Mesenchymal stem cell (in vitro differentiated cells and primary cell): Measurements from ENCODE around the gene SHISA8.

Experiments used
- DNase-seq: peaks from one replicate; pipeline ENCODE4 v3.0.0-alpha.2; 2013
- H2AFZ ChIP-seq: one replicate; pipeline ENCODE4 v1.6.1; 2013; ENCODE audit warnings: low read depth, mild to moderate bottlenecking, control low read depth, inconsistent platforms, low read length, moderate library complexity
- H2AK5ac ChIP-seq: 2 replicates; pipeline ENCODE4 v1.6.1; 2013; ENCODE audit warnings: low read length, moderate library complexity, mild to moderate bottlenecking, inconsistent platforms; ENCODE audit not compliant: severe bottlenecking
- H2BK120ac ChIP-seq: one replicate; pipeline ENCODE4 v1.6.1; 2013; ENCODE audit warnings: low read depth, mild to moderate bottlenecking, inconsistent platforms, low read length, moderate library complexity
- H2BK12ac ChIP-seq, 2 experiments: one replicate each; pipeline ENCODE4 v1.6.1; 2013; ENCODE audit warnings: inconsistent platforms in 2 of 2, low read length in 2 of 2, mild to moderate bottlenecking in 2 of 2, moderate library complexity in 2 of 2, control low read depth in 1 of 2
- H2BK15ac ChIP-seq: one replicate; pipeline ENCODE4 v1.6.1; 2013; ENCODE audit warnings: mild to moderate bottlenecking, low read depth, inconsistent platforms; ENCODE audit not compliant: poor library complexity, severe bottlenecking
- H2BK5ac ChIP-seq: 2 replicates; pipeline ENCODE4 v1.6.1; 2013; ENCODE audit warnings: low read depth, mild to moderate bottlenecking, low read length, control low read depth, inconsistent platforms; ENCODE audit not compliant: poor library complexity, severe bottlenecking
- H3K14ac ChIP-seq, 2 experiments: one replicate each; pipeline ENCODE4 v1.6.1; 2013; ENCODE audit warnings: inconsistent platforms in 2 of 2, low read length in 2 of 2, control low read depth in 1 of 2, mild to moderate bottlenecking in 1 of 2, moderate library complexity in 1 of 2
- H3K18ac ChIP-seq, 2 experiments: one replicate each; pipeline ENCODE4 v1.6.1; 2013; ENCODE audit warnings: inconsistent platforms in 2 of 2, low read length in 2 of 2, control low read depth in 1 of 2, low read depth in 1 of 2, mild to moderate bottlenecking in 1 of 2
- H3K23ac ChIP-seq, 2 experiments: one replicate each; pipeline ENCODE4 v1.6.1; 2013; ENCODE audit warnings: inconsistent platforms in 2 of 2, low read length in 2 of 2, mild to moderate bottlenecking in 2 of 2, moderate library complexity in 2 of 2, control low read depth in 1 of 2
- H3K27ac ChIP-seq: 2 replicates; pipeline ENCODE4 v1.5.1; 2013; ENCODE audit warnings: mild to moderate bottlenecking, moderate library complexity, low read length, control low read depth, inconsistent platforms; ENCODE audit not compliant: poor library complexity, severe bottlenecking
- H3K27me3 ChIP-seq, 2 experiments: 2 replicates each; pipeline versions ENCODE4 v1.6.1 to v1.7.0; 2013; ENCODE audit warnings: low read length in 2 of 2, mild to moderate bottlenecking in 2 of 2, moderate library complexity in 2 of 2, control low read depth in 1 of 2, inconsistent platforms in 1 of 2; ENCODE audit not compliant: control insufficient read depth in 1 of 2, insufficient read depth in 1 of 2
- H3K36me3 ChIP-seq, 2 experiments: 2 replicates each; pipeline versions ENCODE4 v1.6.1 to v1.7.0; 2013; ENCODE audit warnings: low read length in 2 of 2, control low read depth in 1 of 2, inconsistent platforms in 1 of 2, low read depth in 1 of 2, mild to moderate bottlenecking in 1 of 2; ENCODE audit not compliant: insufficient read depth in 2 of 2, control insufficient read depth in 1 of 2
- H3K4ac ChIP-seq, 2 experiments: one replicate each; pipeline ENCODE4 v1.6.1; 2013; ENCODE audit warnings: inconsistent platforms in 2 of 2, low read length in 2 of 2, mild to moderate bottlenecking in 2 of 2, moderate library complexity in 2 of 2, control low read depth in 1 of 2, low read depth in 1 of 2
- H3K4me1 ChIP-seq: 2 replicates; pipeline ENCODE4 v1.6.1; 2013; ENCODE audit warnings: low read depth, low read length, control low read depth; ENCODE audit not compliant: control insufficient read depth, insufficient read depth
- H3K4me2 ChIP-seq: 2 replicates; pipeline ENCODE4 v1.6.1; 2013; ENCODE audit warnings: low read length, mild to moderate bottlenecking, inconsistent platforms; ENCODE audit not compliant: poor library complexity, severe bottlenecking
- H3K4me3 ChIP-seq, 2 experiments: 2 replicates each; pipeline versions ENCODE4 v1.5.1 to v1.7.0; 2013; ENCODE audit warnings: low read length in 2 of 2, mild to moderate bottlenecking in 2 of 2, control low read depth in 1 of 2, low read depth in 1 of 2; ENCODE audit not compliant: insufficient read depth in 1 of 2
- H3K79me1 ChIP-seq: replicated peaks from 2 replicates; pipeline ENCODE4 v1.6.1; 2013; ENCODE audit warnings: mild to moderate bottlenecking, control low read depth, low read length, inconsistent platforms; ENCODE audit not compliant: poor library complexity, severe bottlenecking
- H3K9ac ChIP-seq: 2 replicates; pipeline ENCODE4 v1.7.0; 2013; ENCODE audit warnings: mild to moderate bottlenecking, low read length, moderate library complexity
- H3K9me3 ChIP-seq: 2 replicates; pipeline ENCODE4 v1.7.0; 2013; ENCODE audit warnings: mild to moderate bottlenecking, low read length; ENCODE audit not compliant: control insufficient read depth
- H4K8ac ChIP-seq: one replicate; pipeline ENCODE4 v1.6.1; 2013; ENCODE audit warnings: inconsistent platforms, mild to moderate bottlenecking, low read length, moderate library complexity
- H4K91ac ChIP-seq: one replicate; pipeline ENCODE4 v1.6.1; 2013; ENCODE audit warnings: mild to moderate bottlenecking, low read length, inconsistent platforms
- WGBS: methylation state at CpG from one replicate; pipeline ENCODE4 v1.1.7; 2013; ENCODE audit warnings: mixed read lengths; 5-methylcytosine and 5-hydroxymethylcytosine counted together

The SHISA8 gene

DNA sequence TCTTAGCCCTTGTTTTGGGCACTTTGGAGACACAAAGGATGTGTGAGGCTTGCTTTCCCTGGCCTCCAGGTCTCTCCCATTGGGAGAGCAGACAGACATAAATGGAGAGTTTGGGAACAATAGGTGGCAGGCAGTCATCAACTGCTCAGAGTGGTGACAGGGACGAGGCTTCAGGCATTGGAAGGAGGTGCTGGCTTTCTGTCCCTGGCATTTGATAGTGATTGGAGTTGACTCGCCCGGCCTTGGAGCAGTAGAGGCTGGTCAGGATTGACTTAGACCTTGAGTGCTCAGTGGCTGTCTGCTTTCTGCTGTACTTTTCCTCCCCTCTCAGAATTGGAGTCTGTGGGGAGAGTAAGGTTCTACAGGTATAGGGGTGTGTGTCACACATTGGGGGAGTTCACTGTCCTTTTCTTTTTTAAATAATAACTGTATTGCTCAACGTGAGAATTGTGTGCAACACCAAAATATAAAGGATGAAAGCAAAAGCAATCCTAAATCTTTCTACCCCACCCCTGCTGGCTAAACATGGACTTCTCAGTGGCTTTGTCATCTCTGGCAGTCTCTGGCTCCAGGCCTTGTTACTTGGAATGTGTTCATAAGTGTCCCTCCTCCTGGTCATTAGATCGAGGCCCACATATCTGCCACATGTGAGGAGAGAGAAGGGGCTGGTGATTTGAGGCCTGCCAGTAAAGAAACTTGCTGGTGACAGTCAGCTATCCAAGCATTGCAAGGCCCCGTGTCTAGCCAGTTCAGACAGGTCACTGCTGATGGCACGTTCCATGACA, 21.1 kb downstream of the SHISA8 start:
- no peak overlapping the region for H4K8ac ChIP-seq
- no peak overlapping the region for H2BK120ac ChIP-seq
- no peak overlapping the region for H4K91ac ChIP-seq
- no peak overlapping the region for H2AK5ac ChIP-seq
- peaks cover 5% of the 10 kb centered on the region for H3K4me1 ChIP-seq
- no peak overlapping the region for H3K14ac ChIP-seq
- H3K4me2 ChIP-seq = no peak overlapping the region
- H3K9me3 ChIP-seq = no peaks in the 10 kb centered on the region
- no peak overlapping the region for H3K9ac ChIP-seq
- H3K4me3 ChIP-seq = no peak overlapping the region
- H2AFZ ChIP-seq = no peak overlapping the region
- no peak overlapping the region for H3K23ac ChIP-seq
- H3K27me3 ChIP-seq = no peaks in the 10 kb centered on the region
- 99% methylated on average over 7 of the region's 7 CpGs for WGBS
- no peak overlapping the region for H2BK5ac ChIP-seq
- no peak overlapping the region for H3K4ac ChIP-seq
- peaks cover 77 to 82% of the 10 kb centered on the region in 2 experiments for H3K36me3 ChIP-seq
- no peak overlapping the region for H3K18ac ChIP-seq
- H2BK15ac ChIP-seq = no peak overlapping the region
- H3K27ac ChIP-seq = no peak overlapping the region
- DNase-seq = no peak
- peaks cover 32% of the 10 kb centered on the region for H3K79me1 ChIP-seq
- no peak overlapping the region for H2BK12ac ChIP-seq

DNA sequence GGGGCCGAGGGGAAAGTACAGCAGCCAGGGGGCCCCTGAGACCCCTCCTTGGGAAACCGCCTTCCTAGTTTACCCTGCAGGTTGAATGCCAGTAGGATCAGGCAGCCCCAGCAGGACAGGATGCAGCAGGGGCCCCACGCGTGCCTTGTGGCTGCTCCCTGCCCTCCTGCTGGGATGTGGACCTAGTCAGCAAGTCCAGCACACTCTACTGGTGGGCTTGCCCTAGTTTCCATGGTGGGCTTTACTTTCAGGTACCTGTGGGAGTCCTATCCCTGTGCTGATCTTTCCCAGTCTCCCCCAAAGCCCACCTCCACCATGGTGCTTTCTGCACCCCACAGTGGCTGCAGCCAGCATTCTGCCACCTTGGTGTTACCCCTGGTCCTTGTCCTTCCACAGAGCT, 22.2 kb downstream of the SHISA8 start:
- no peak overlapping the region for H2BK15ac ChIP-seq
- 94% methylated on average over 4 of the region's 4 CpGs for WGBS

DNA sequence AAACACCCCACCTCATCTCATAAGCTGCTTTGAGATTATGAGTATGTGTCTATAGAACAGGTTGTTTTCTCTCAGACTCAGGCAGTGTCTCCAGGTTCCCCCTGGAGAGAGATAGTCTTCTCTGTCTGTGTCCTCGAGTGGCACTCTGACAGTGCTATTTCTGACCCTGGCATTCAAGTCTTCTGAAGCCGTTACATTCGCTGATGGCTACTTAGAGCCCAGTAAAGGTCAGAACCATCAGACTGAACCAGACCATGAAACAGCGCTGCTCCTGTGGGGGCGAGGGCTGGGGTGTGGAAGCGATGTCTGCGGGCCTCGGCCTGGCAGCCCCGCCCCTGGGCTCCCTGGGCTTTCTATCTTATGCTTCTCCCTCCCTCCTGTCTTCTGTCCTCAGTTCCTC, 23.5 kb downstream of the SHISA8 start:
- Histone ChIP-seq H3K36me3 (peaks cover 63 to 81% of the 10 kb centered on the region in 2 experiments), H4K8ac (no peak overlapping the region), H3K4me2 (no peak overlapping the region), H3K23ac (no peak overlapping the region), H4K91ac (peak overlapping the region; percentile 20), H3K18ac (no peak overlapping the region), H2BK5ac (no peak overlapping the region), H3K9me3 (no peaks in the 10 kb centered on the region), H3K14ac (no peak overlapping the region), H3K4me3 (no peak overlapping the region), H3K4me1 (peaks cover 5% of the 10 kb centered on the region), H2AFZ (no peak overlapping the region), H3K27me3 (no peaks in the 10 kb centered on the region), H2AK5ac (no peak overlapping the region), H3K27ac (no peak overlapping the region), H2BK12ac (no peak overlapping the region), H3K4ac (no peak overlapping the region), H2BK120ac (no peak overlapping the region), H3K9ac (no peak overlapping the region), H3K79me1 (peaks cover 33% of the 10 kb centered on the region), H2BK15ac (no peak overlapping the region)
- 97% methylated on average over 8 of the region's 9 CpGs for WGBS
- no peak for DNase-seq

More for the DNA sequence above, 22.2 kb downstream of the SHISA8 start:
- no peak overlapping the region for H2BK120ac ChIP-seq
- H3K4ac ChIP-seq = no peak overlapping the region
- DNase-seq = no peak
- H3K4me1 ChIP-seq = peaks cover 5% of the 10 kb centered on the region
- no peak overlapping the region for H3K4me2 ChIP-seq
- no peak overlapping the region for H3K18ac ChIP-seq
- H3K27me3 ChIP-seq = no peaks in the 10 kb centered on the region
- no peak overlapping the region for H3K4me3 ChIP-seq
- H3K9me3 ChIP-seq = no peaks in the 10 kb centered on the region
- peaks cover 32% of the 10 kb centered on the region for H3K79me1 ChIP-seq
- no peak overlapping the region for H2AK5ac ChIP-seq
- H2BK12ac ChIP-seq = no peak overlapping the region
- H4K91ac ChIP-seq = peak overlapping the region; percentile 6
- no peak overlapping the region for H3K23ac ChIP-seq
- H2BK5ac ChIP-seq = no peak overlapping the region
- H3K14ac ChIP-seq = no peak overlapping the region
- no peak overlapping the region for H3K9ac ChIP-seq
- H3K36me3 ChIP-seq = peaks cover 69 to 81% of the 10 kb centered on the region in 2 experiments
- no peak overlapping the region for H4K8ac ChIP-seq
- no peak overlapping the region for H3K27ac ChIP-seq
- H2AFZ ChIP-seq = no peak overlapping the region

DNA sequence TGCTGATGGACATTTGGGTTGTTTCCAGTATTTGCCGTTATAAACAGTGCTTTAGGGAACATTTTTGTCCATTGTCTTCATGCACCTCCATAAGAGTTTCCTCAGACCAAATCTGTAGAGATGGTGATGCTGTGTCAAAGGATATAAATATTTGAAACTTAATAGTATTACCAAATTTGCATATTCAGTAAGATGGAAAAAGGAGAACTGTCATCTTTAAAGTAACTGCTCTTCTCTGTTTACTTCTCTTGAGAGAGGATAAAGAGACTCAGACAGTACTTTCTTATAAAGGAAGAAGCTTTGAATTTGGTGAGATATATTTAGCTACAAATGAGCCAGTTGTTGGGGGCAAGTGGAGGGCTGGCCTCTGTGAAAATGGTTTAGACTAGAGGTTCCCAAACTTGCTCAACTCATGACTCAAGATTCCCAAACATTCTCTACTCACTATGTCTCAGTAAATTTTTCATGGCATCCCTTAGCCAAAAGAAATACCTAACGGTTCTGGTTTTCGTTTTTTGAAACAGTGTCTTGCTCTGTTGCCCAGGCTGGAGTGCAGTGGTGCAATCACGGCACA, 26.2 kb downstream of the SHISA8 start:
- Histone ChIP-seq H3K4me3 (no peak overlapping the region), H3K18ac (no peak overlapping the region), H3K79me1 (peaks cover 32% of the 10 kb centered on the region), H3K4ac (no peak overlapping the region), H4K8ac (no peak overlapping the region), H3K27me3 (no peaks in the 10 kb centered on the region), H2BK12ac (no peak overlapping the region), H2AFZ (no peak overlapping the region), H3K9ac (no peak overlapping the region), H2BK15ac (no peak overlapping the region), H4K91ac (no peak overlapping the region), H3K9me3 (no peaks in the 10 kb centered on the region), H2AK5ac (no peak overlapping the region), H3K4me2 (no peak overlapping the region), H2BK120ac (no peak overlapping the region), H3K4me1 (peaks cover 21% of the 10 kb centered on the region), H3K36me3 (peaks cover 62 to 87% of the 10 kb centered on the region in 2 experiments), H3K14ac (no peak overlapping the region), H3K27ac (no peak overlapping the region), H3K23ac (no peak overlapping the region), H2BK5ac (no peak overlapping the region)
- DNase-seq = no peak
- WGBS = 96% methylated on average over 4 of the region's 4 CpGs
